Skeletal muscle satellite cell (primary cell): Measurements from ENCODE around the gene SIX5.
A peak's percentile ranks its signal among the peaks of the same experiment; 100 is the strongest.

Experiments used
- H3K27me3 ChIP-seq: 2 replicates; pipeline ENCODE4 v1.7.0; 2013; ENCODE audit warnings: low read length; ENCODE audit not compliant: control insufficient read depth, insufficient read depth
- H3K36me3 ChIP-seq: 2 replicates; pipeline ENCODE4 v1.7.0; 2013; ENCODE audit warnings: mild to moderate bottlenecking, control low read depth, low read length; ENCODE audit not compliant: insufficient read depth
- H3K4me1 ChIP-seq: 2 replicates; pipeline ENCODE4 v1.7.0; 2013; ENCODE audit warnings: low read length; ENCODE audit not compliant: control insufficient read depth, insufficient read depth
- H3K4me2 ChIP-seq: 2 replicates; pipeline ENCODE4 v1.7.0; 2013; ENCODE audit warnings: mild to moderate bottlenecking, low read length
- H3K4me3 ChIP-seq: 2 replicates; pipeline ENCODE4 v1.7.0; 2013; ENCODE audit warnings: low read length
- H3K9ac ChIP-seq: 2 replicates; pipeline ENCODE4 v1.7.0; 2013; ENCODE audit warnings: mild to moderate bottlenecking, low read depth, low read length, moderate library complexity
- H3K9me3 ChIP-seq: replicated peaks from 2 replicates; pipeline ENCODE4 v1.7.0; 2013; ENCODE audit warnings: mild to moderate bottlenecking, control low read depth, low read length

SIX5 gene

GRCh38 chr19:45780448-45781213, 11.6 kb upstream of the SIX5 start:
- H3K9me3 ChIP-seq, result no peaks in the 10 kb centered on the region
- peak overlapping the region; percentile 70 for H3K9ac ChIP-seq
- peak overlapping the region; percentile 74 for H3K4me3 ChIP-seq
- H3K4me2 ChIP-seq, result peak overlapping the region; percentile 82
- peaks cover 57% of the 10 kb centered on the region for H3K4me1 ChIP-seq
- no peaks in the 10 kb centered on the region for H3K27me3 ChIP-seq
- peaks cover 46% of the 10 kb centered on the region for H3K36me3 ChIP-seq

- peak overlapping the region; percentile 74 for H3K4me3 ChIP-seq
- H3K9ac ChIP-seq, result no peak overlapping the region
- no peaks in the 10 kb centered on the region for H3K9me3 ChIP-seq
- no peaks in the 10 kb centered on the region for H3K27me3 ChIP-seq
- H3K36me3 ChIP-seq, result peaks cover 40% of the 10 kb centered on the region
- peak overlapping the region; percentile 82 for H3K4me2 ChIP-seq
- peaks cover 52% of the 10 kb centered on the region for H3K4me1 ChIP-seq
These were observed 11.0 kb upstream of the SIX5 start for GRCh38 chr19:45780146-45780447.

- H3K27me3 ChIP-seq, result no peaks in the 10 kb centered on the region
- H3K36me3 ChIP-seq, result peaks cover 41% of the 10 kb centered on the region
- H3K4me1 ChIP-seq, result peaks cover 46% of the 10 kb centered on the region
These were observed 10.4 kb upstream of the SIX5 start for GRCh38 chr19:45779231-45780145.

GRCh38 chr19:45778010-45778661, 9.1 kb upstream of the SIX5 start:
- no peak overlapping the region for H3K9ac ChIP-seq
- no peaks in the 10 kb centered on the region for H3K27me3 ChIP-seq
- H3K4me1 ChIP-seq, result peaks cover 32% of the 10 kb centered on the region
- no peaks in the 10 kb centered on the region for H3K9me3 ChIP-seq
- no peak overlapping the region for H3K4me2 ChIP-seq
- peaks cover 46% of the 10 kb centered on the region for H3K36me3 ChIP-seq
- H3K4me3 ChIP-seq, result no peak overlapping the region

More at GRCh38 chr19:45779231-45780145, 10.4 kb upstream of the SIX5 start:
- peak overlapping the region; percentile 82 for H3K4me2 ChIP-seq
- peak overlapping the region; percentile 74 for H3K4me3 ChIP-seq
- H3K9me3 ChIP-seq, result no peaks in the 10 kb centered on the region
- H3K9ac ChIP-seq, result no peak overlapping the region

- Histone ChIP-seq H3K4me2 (no peak overlapping the region), H3K4me1 (peaks cover 27% of the 10 kb centered on the region), H3K36me3 (peaks cover 46% of the 10 kb centered on the region), H3K4me3 (no peak overlapping the region), H3K9ac (no peak overlapping the region), H3K27me3 (no peaks in the 10 kb centered on the region), H3K9me3 (no peaks in the 10 kb centered on the region)
These were observed 8.4 kb upstream of the SIX5 start for GRCh38 chr19:45777395-45777961.

GRCh38 chr19:45774765-45775164, 5.7 kb upstream of the SIX5 start:
- H3K9ac ChIP-seq, result no peak overlapping the region
- no peaks in the 10 kb centered on the region for H3K27me3 ChIP-seq
- no peak overlapping the region for H3K4me3 ChIP-seq
- H3K36me3 ChIP-seq, result peaks cover 42% of the 10 kb centered on the region
- peaks cover 10% of the 10 kb centered on the region for H3K4me1 ChIP-seq
- no peak overlapping the region for H3K4me2 ChIP-seq
- no peaks in the 10 kb centered on the region for H3K9me3 ChIP-seq

GRCh38 chr19:45773384-45773783, 4.3 kb upstream of the SIX5 start:
- H3K9ac ChIP-seq, result no peak overlapping the region
- no peak overlapping the region for H3K4me3 ChIP-seq
- no peak overlapping the region for H3K4me2 ChIP-seq
- H3K27me3 ChIP-seq, result no peaks in the 10 kb centered on the region
- peaks cover 30% of the 10 kb centered on the region for H3K36me3 ChIP-seq
- H3K9me3 ChIP-seq, result no peaks in the 10 kb centered on the region
- H3K4me1 ChIP-seq, result peaks cover 14% of the 10 kb centered on the region

- Histone ChIP-seq H3K27me3 (no peaks in the 10 kb centered on the region), H3K36me3 (peaks cover 25% of the 10 kb centered on the region), H3K4me3 (no peak overlapping the region), H3K9ac (no peak overlapping the region), H3K4me1 (peaks cover 14% of the 10 kb centered on the region), H3K4me2 (no peak overlapping the region), H3K9me3 (no peaks in the 10 kb centered on the region)
These were observed 3.9 kb upstream of the SIX5 start for GRCh38 chr19:45772912-45773311.

GRCh38 chr19:45772130-45772840, 3.2 kb upstream of the SIX5 start:
- H3K4me1 ChIP-seq, result peaks cover 14% of the 10 kb centered on the region
- peaks cover 19% of the 10 kb centered on the region for H3K36me3 ChIP-seq
- H3K4me2 ChIP-seq, result no peak overlapping the region
- H3K27me3 ChIP-seq, result no peaks in the 10 kb centered on the region
- no peaks in the 10 kb centered on the region for H3K9me3 ChIP-seq
- H3K4me3 ChIP-seq, result no peak overlapping the region
- H3K9ac ChIP-seq, result no peak overlapping the region

- peak overlapping the region; percentile 96 for H3K4me2 ChIP-seq
- peaks cover 22% of the 10 kb centered on the region for H3K4me1 ChIP-seq
- no peaks in the 10 kb centered on the region for H3K9me3 ChIP-seq
- H3K9ac ChIP-seq, result no peak overlapping the region
- H3K36me3 ChIP-seq, result peaks cover 11% of the 10 kb centered on the region
- H3K27me3 ChIP-seq, result no peaks in the 10 kb centered on the region
- no peak overlapping the region for H3K4me3 ChIP-seq
These were observed 2.4 kb upstream of the SIX5 start for GRCh38 chr19:45771311-45771933.
